Measurements from ENCODE around the gene YTHDF1. TPM values are rescaled to one million over a fixed set of nuclear protein-coding genes. Genes with fewer than 3 reads are reported as not detected.

Gene YTHDF1
- total RNA-seq, 1 donor from 2014 or later, result 59.0 TPM

- Mint-ChIP-seq H3K36me3 (ENCODE audit: low read depth) (no peaks in the 10 kb centered on the region), H3K27me3 (ENCODE audit: low read depth) (peaks cover 2% of the 10 kb centered on the region), H3K4me1 (peaks cover 15% of the 10 kb centered on the region), H3K27ac (ENCODE audit: unreplicated experiment) (no peak overlapping the region), H3K9me3 (no peaks in the 10 kb centered on the region), H3K4me3 (no peak overlapping the region)
- TF ChIP-seq, protein P1, sequence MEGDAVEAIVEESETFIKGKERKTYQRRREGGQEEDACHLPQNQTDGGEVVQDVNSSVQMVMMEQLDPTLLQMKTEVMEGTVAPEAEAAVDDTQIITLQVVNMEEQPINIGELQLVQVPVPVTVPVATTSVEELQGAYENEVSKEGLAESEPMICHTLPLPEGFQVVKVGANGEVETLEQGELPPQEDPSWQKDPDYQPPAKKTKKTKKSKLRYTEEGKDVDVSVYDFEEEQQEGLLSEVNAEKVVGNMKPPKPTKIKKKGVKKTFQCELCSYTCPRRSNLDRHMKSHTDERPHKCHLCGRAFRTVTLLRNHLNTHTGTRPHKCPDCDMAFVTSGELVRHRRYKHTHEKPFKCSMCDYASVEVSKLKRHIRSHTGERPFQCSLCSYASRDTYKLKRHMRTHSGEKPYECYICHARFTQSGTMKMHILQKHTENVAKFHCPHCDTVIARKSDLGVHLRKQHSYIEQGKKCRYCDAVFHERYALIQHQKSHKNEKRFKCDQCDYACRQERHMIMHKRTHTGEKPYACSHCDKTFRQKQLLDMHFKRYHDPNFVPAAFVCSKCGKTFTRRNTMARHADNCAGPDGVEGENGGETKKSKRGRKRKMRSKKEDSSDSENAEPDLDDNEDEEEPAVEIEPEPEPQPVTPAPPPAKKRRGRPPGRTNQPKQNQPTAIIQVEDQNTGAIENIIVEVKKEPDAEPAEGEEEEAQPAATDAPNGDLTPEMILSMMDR (conservative IDR thresholded peaks at IDR 0.05), result no peak
- no peak for DNase-seq (ENCODE audit: low read depth, low spot score)
Measured at GRCh38 chr20:63241272-63241671, 25.3 kb upstream of the YTHDF1 start.

DNA sequence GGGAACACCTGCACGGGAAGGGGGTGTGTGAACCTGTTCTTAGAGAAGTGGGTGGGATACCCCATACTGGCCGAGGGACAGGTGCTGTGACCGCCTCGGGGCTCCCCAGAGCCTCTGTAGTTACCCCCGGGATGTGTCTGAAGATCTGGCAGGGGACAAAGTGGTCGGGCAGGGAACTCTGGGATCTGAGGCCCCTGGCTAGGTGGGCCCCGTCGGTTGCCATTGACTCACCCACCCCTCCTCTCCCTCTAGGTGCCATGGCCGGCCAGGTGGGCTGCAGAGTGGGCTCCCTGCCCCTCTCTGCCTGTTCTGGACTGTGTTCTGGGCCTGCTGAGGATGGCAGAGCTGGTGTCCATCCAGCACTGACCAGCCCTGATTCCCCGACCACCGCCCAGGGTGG, 24.1 kb upstream of the YTHDF1 start:
- Mint-ChIP-seq H3K27me3 (ENCODE audit: low read depth) (peaks cover 2% of the 10 kb centered on the region), H3K27ac (ENCODE audit: unreplicated experiment) (peak overlapping the region; percentile 75), H3K36me3 (ENCODE audit: low read depth) (no peaks in the 10 kb centered on the region), H3K4me1 (peaks cover 24% of the 10 kb centered on the region), H3K9me3 (no peaks in the 10 kb centered on the region), H3K4me3 (no peak overlapping the region)
- DNase-seq (ENCODE audit: low read depth, low spot score), result no peak
- TF ChIP-seq, protein P1 (conservative IDR thresholded peaks at IDR 0.05), result no peak

DNA sequence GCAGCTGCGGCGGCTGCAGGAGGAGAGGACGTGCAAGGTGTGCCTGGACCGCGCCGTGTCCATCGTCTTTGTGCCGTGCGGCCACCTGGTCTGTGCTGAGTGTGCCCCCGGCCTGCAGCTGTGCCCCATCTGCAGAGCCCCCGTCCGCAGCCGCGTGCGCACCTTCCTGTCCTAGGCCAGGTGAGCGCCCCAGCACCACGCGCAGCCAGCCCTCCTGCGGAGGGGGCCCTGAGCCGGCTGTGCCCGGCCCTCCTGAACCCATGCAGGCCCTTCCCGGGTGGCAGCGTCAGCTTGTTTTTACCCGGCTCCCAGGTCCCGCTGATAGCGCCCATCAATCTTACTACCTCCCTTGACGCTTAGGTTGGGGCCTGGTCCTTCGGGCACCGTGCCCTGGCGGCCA, 23.5 kb upstream of the YTHDF1 start:
- no peak for DNase-seq (ENCODE audit: low read depth, low spot score)
- H3K27me3 Mint-ChIP-seq (ENCODE audit: low read depth), result peaks cover 2% of the 10 kb centered on the region
- H3K27ac Mint-ChIP-seq (ENCODE audit: unreplicated experiment), result peak overlapping the region; percentile 75
- no peaks in the 10 kb centered on the region for H3K9me3 Mint-ChIP-seq
- TF ChIP-seq, protein P1 (conservative IDR thresholded peaks at IDR 0.05), result no peak
- H3K4me1 Mint-ChIP-seq, result peaks cover 24% of the 10 kb centered on the region
- H3K4me3 Mint-ChIP-seq, result no peak overlapping the region
- H3K36me3 Mint-ChIP-seq (ENCODE audit: low read depth), result no peaks in the 10 kb centered on the region

DNA sequence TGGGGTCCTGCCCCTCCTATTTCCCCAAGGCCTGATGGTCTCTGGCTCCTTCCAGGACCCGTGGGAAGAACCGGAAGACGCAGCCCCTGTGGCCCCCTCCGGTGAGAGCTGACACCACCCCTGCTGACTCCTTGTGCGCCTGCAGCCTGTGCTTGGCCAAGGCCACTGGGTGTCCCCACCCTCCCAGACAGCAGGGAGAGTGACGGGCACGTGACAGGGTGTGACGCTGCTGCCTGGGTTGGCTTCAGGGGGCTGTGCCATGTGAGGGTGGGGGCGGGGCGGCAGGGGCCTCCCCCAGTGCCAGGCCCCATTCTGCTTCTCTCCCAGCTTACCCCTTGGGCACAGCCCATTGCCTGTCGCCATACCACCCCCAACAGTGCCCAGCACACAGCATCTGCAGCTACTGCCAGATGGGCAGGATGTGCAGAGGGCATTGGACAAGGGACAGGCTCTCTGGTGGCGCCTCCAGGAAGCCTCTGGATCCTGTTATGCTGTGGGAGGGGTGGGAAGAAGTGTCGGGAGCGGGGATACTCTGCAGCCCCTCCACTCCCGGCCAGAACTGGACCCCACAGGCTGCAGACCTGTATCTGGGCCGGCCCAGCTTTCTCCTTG, 22.7 kb upstream of the YTHDF1 start:
- no peak overlapping the region for H3K27ac Mint-ChIP-seq (ENCODE audit: unreplicated experiment)
- TF ChIP-seq, protein P1 (conservative IDR thresholded peaks at IDR 0.05), result no peak
- no peaks in the 10 kb centered on the region for H3K36me3 Mint-ChIP-seq (ENCODE audit: low read depth)

GRCh38 chr20:63238031-63238430, 22.1 kb upstream of the YTHDF1 start:
- Mint-ChIP-seq H3K27ac (ENCODE audit: unreplicated experiment) (no peak overlapping the region), H3K4me3 (no peak overlapping the region), H3K4me1 (peaks cover 24% of the 10 kb centered on the region), H3K36me3 (ENCODE audit: low read depth) (no peaks in the 10 kb centered on the region), H3K9me3 (no peaks in the 10 kb centered on the region), H3K27me3 (ENCODE audit: low read depth) (peaks cover 2% of the 10 kb centered on the region)
- no peak for DNase-seq (ENCODE audit: low read depth, low spot score)
- TF ChIP-seq, protein P1 (conservative IDR thresholded peaks at IDR 0.05), result no peak

More for the DNA sequence above, 22.7 kb upstream of the YTHDF1 start:
- no peak for DNase-seq (ENCODE audit: low read depth, low spot score)
- Mint-ChIP-seq H3K9me3 (no peaks in the 10 kb centered on the region), H3K27me3 (ENCODE audit: low read depth) (peaks cover 2% of the 10 kb centered on the region), H3K4me1 (peaks cover 24% of the 10 kb centered on the region), H3K4me3 (no peak overlapping the region)

Data from neural crest cell (in vitro differentiated cells).